GM12892 (cell line): ENCODE results near the gene RXRA.

Experiments used
- POLR2A ChIP-seq: IDR thresholded peaks from 2 replicates; pipeline ENCODE4 v1.6.1; 2011; ENCODE audit warnings: low read depth, low read length, control low read depth
- TAF1 ChIP-seq: IDR thresholded peaks from 2 replicates; pipeline ENCODE4 v1.6.1; 2011; ENCODE audit warnings: low read depth, mild to moderate bottlenecking, control low read depth, low read length, borderline replicate concordance

GRCh38 chr9:134367061-134367460, 40.8 kb downstream of the RXRA start:
- TF ChIP-seq POLR2A (no peak), TAF1 (no peak)
